Stimulated activated CD8-positive, alpha-beta memory T cell treated with anti-CD3 and anti-CD28 coated beads, Interleukin-15, amount 100 ng/mL, for 24 hours (primary cell): ENCODE results near the gene RHOT2.

ENCODE experiments used
- DNase-seq: peaks from one replicate; pipeline ENCODE4 v3.0.0-alpha.2; 2020; ENCODE audit warnings: low read depth

The RHOT2 gene

GRCh38 chr16:647173-647902 lies 20.6 kb upstream of the RHOT2 start:
- no peak for DNase-seq

- no peak for DNase-seq
These were observed 19.7 kb upstream of the RHOT2 start for GRCh38 chr16:648071-648780.

DNA sequence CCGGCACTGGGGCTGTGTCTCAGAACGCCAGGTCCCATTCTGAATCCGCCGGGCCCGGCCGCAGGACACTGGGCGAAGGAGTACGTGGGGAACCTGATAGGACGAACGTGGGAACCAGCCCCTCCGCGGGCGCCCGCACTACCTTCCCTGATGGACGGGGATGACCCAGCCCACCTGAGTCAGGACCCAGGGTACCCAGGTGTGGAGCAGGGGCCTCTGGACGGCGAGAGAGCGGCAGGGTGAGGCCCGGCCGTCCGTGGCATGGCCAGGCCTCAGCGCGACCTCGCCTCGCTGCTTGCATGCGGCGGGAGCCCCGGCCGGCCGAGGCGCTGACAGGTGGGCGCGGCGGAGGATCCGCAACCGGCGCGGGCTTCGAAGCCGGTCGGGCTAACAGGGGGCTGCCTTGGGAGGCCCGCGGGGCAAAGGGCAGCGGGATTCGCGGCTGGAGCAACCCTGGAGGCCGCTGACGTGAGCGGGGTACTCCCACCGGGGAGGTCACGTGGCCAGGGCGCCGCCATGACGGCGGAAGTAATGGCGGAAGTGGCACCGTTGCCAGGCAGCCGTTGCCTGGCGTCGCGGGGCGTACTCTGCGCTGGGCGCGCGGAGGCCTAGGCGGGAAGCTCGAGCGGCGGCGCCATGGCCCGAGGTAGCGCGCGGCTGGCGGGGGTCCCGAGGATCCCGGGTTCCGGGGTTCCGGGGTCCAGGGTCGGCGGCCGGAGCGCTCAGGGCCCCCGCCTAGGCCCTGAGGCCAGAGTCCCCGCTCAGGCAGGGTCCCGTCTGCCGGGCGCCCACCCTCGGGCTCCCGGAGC lies 18.9 kb upstream of the RHOT2 start, which contains the start of gene WDR90:
Gene WDR90, plus strand, starts transcription at position 585 of the 809 bp plus-strand sequence. Its CDS starts 52 bp downstream, at position 637.
- DNase-seq = peak; percentile 91

DNA sequence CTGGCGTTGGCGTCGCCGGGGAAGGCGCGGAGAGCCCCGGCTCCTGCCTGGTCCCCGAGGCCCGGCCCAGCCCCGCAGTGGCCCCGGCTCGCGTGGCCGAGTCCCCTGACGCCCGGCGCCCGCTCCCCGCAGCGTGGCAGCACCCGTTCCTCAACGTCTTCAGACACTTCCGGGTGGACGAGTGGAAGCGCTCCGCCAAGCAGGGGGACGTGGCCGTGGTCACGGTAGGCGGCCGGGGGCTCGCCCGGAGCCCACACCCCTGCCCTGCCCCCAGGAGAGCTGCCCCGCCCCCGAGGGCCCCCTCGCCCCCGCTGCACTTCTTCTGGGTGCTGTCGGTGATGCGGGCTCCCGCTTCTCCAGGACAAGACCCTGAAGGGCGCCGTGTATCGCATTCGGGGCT lies 18.3 kb upstream of the RHOT2 start:
- DNase-seq = no peak

GRCh38 chr16:651844-652243 lies 16.1 kb upstream of the RHOT2 start:
- DNase-seq = no peak

DNA sequence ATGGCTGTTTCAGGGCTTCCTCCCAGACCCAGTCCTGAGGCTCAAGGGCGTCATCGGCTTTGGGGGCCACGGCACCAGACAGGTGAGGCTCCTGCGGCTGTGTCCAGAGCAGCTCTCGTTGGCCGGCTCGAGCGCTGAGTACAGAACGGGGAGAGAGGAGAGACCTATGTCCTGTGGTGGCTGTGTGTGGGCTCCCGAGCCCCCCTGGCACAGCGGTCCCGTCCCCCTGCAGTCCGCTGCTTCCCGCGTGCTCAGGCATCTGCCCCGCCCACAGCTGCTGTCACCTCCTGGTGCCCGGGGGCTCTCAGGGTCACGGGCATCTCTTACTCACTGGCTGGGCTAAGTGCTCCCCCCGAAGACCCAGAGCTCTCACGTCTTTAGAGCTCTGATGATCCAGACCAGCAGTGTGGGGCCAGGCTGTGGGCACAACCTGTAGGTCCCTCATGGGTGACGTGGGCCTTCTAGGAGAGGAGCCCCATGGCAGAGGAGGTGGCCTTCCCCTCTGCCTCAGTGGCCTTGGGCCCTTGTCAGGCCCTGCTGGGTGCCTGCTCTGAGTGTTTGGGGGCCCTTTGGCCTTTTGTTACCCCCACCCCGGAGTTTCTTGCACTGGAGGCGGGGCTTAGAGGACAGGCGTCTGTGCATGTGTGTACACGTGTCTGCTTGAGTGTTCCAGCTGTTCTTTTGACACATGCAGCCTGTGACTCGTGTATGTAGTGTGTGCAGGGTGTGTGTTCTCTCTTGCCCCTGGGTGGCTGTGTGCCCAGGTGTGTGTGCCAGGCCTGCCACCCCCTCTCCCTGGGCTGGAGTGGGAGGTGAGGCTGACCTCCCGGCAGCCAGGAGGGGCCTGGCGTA lies 15.3 kb upstream of the RHOT2 start:
- no peak for DNase-seq

DNA sequence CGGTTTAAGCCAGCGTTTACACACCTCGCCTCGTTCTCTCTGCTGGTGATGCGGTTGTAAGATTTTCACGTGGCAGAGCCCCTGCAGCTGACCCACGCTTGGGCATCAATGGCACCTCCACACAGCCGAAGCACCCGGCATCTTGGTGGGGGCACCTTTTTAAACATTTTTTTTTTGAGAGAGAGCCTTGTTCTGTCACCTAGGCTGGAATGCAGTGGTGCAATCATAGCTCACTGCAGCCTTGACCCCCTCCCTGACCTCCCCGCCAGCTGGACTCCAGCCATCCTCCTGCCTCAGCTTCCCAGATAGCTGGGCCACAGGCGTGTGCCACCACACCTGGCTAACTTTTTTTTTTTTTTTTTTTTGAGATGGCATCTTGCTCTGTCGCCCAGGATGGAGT lies 13.9 kb upstream of the RHOT2 start:
- no peak for DNase-seq

DNA sequence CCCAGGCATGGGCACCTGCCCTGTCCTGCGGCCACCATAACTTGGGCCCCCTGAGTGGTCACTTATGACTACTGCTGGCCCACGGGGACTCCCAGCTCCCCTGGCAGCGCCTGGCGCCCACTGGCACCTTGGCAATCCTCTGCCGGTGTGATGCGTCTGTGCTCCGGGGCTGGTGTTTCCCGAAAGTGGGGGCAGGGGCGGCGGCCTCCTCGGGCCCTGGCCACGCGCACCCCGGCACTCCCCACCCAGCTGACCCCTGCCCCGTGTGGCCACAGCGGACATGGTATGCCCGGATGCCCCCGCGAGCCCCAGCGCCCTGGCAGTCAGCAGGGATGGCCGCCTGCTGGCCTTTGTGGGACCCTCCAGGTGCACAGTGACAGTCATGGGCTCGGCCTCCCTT lies 10.4 kb upstream of the RHOT2 start:
- no peak for DNase-seq

- DNase-seq = no peak
These were observed 9.0 kb upstream of the RHOT2 start for GRCh38 chr16:658679-659571.

DNA sequence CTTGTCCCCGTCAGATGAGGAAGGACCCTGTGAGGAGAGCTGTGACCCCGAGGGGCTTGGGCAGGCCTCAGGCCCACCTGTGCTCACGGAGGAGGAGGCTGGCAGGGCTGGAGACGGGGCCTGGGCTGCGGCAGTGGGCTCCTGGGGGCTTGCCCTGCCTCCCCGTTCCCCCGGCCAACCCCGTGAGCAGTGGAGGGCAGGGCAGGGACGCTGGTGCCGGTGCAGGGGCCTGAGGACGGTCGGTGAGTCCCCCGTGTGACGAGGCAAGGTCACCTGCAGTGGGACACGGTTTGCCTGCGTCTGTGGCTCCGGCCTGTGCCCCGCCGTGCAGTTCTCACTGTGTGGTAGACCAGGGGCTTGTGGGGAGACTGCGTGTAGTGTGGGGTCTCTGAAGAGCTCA lies 8.3 kb upstream of the RHOT2 start:
- no peak for DNase-seq

DNA sequence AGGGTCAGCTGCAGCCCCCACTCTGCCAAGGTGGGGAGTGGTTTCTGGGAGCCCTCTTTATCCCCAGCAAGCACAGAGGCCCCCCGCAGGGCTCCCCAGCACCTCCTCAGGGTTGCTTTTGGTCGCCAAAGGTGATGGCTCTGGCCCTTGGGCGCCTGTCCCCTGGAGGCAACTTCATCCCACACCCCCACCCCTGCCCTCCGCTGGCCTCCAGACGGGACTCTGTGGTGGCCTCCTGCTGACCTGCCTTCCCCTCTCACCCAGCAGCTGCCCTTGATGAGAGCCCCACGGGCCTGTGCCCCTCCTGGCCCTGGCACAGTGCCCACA lies 7.8 kb upstream of the RHOT2 start:
- DNase-seq = no peak

- no peak for DNase-seq
These were observed 7.3 kb upstream of the RHOT2 start for GRCh38 chr16:660459-661183.

- no peak for DNase-seq
These were observed 6.6 kb upstream of the RHOT2 start for GRCh38 chr16:661184-661821.

GRCh38 chr16:662095-662494 lies 5.8 kb upstream of the RHOT2 start:
- DNase-seq = no peak

- DNase-seq = no peak
These were observed 5.3 kb upstream of the RHOT2 start for GRCh38 chr16:662597-662996.

DNA sequence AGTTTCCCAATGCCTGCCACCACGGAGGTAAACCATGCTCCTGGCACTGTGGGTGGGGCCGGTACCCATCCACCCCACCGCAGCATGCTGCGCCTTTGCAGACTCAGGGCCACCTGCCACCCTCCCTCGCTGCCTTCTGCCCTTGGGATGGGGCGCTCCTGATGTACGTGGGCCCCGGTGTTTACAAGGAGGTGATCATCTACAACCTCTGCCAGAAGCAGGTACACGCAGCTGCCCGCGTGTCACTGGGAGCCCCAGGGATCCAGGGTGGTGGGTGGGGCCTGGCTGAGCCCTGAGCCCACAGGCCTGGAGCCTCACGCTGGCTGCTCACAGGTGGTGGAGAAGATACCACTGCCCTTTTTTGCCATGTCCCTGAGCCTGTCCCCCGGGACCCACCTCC lies 1.4 kb upstream of the RHOT2 start:
- DNase-seq = no peak

DNA sequence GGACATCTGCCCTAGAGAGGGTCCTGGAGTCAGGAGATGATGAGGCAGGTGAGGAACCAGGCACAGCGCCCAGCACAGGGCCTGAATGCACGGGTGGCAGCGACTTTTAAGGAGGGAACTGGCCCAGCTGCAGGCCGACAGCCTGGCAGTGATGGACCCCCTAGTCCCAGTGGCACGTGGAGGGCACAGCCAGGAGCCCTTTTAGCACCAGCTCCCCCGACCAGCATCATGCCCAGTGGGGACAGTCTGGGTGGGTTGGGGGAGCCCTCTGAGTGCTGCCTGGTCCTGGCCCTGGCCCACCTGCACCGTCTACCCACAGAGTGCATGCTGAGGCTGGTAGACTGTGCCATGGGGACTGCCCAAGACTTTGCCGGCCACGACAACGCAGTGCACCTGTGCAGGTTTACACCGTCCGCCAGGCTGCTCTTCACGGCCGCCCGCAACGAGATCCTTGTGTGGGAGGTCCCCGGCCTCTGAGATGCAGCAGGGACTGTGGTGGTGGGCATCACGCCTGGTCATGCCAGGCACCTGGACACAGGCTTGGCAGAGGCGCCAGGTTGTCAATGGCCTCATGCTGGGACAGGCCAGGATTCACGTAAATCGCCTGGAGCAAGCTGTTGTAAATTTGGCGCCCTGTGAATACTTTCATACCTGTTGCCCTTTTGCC lies 686 bp upstream of the RHOT2 start:
- no peak for DNase-seq

- no peak for DNase-seq
These were observed 713 bp downstream of the RHOT2 start for GRCh38 chr16:668519-669171.

GRCh38 chr16:669666-670065 lies 1.7 kb downstream of the RHOT2 start:
- no peak for DNase-seq
